Prostate gland (tissue), 2 donors: ENCODE results near the gene BTBD19.

Experiments used
- CTCF ChIP-seq, 4 experiments: fragments of 200-600 bp in 2 of 4; fragments of 450-650 bp in 2 of 4; sonication (generic) in 2 of 4; IDR thresholded peaks; 1 replicate in 3 of 4; 2 replicates in 1 of 4; pipeline ENCODE4 v1.5.1; 2016 to 2019; ENCODE audit warnings: antibody characterized with exemption in 4 of 4, mild to moderate bottlenecking in 2 of 4, moderate library complexity in 2 of 4
- POLR2A ChIP-seq: fragments of 450-650 bp; IDR thresholded peaks from one replicate; pipeline ENCODE4 v1.6.1; 2016; ENCODE audit warnings: antibody characterized with exemption, mild to moderate bottlenecking

- TF ChIP-seq CTCF (IDR thresholded peaks at IDR 0.05) (no peak), POLR2A (no peak)
Measured at GRCh38 chr1:44784094-44785028, 24.0 kb upstream of the BTBD19 start.
